Glomerular visceral epithelial cell (primary cell): ENCODE measurements around the gene CD163L1.
"Not testable (repeated sequence)": the region's sequence is repeated elsewhere in the genome, so short reads cannot be mapped to it uniquely, and the experiment has no call there.

Source experiments
- DNase-seq: peaks from one replicate; pipeline ENCODE4 v3.0.0-alpha.2; 2016; ENCODE audit errors: extremely low spot score

The CD163L1 gene

DNA sequence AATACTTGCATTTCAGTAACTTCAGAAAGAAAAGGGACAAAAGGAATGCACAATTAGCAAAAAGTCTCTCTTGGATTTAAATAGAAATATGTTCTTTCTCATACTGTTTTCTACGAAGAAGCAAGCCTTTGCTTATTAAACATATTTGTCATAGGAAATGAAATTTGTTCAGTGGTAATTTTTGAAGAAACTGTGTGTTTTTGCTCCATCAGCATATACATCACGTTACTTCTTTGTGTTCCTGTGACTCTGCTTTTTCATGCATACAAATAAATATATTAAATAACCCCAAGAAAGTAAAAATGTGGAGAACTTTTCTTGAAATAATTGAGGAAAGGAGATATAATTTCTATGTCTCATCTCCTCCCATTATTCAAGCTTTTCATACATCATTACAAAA, 39.7 kb downstream of the CD163L1 start:
- no peak for DNase-seq

DNA sequence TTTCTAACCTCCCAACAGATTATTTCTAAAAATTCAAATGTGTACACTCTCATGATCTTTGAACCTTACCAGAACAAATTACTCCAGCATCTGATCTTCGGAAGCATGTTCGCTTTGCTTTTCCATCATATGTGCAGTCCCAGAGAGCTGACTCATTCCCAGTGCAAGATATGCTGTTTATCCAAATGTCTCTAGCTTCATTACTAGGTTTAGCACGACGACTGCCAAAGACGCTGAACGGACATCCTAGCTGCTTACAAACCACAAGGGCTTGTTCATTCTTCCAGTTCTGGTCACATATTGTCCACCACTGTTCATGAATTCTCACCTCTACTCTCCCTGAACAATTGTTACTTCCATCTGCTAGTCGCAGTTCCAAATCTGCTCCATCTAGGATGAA, 40.5 kb downstream of the CD163L1 start:
- DNase-seq, result no peak

DNA sequence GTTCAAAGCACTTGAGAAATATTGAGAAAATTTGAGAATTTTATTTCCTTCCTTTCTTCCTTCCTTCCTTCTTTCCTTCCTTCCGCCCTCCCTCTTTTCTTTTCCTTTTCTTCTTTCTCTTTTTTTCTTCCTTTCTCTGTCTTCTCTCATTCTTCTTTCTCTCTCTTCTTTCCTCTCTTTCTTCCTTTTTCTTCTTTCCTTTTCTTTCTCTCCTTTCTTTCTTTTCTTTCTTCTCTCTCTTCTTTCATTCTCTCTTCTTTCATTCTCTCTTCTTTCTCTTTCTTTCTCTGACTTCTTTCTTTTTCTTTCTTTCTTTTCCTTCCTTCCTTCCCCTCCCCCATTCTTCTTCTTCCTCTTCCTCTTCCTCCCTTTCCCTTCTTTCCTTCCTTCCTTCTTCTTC, 44.9 kb downstream of the CD163L1 start:
- DNase-seq, result no peak

DNA sequence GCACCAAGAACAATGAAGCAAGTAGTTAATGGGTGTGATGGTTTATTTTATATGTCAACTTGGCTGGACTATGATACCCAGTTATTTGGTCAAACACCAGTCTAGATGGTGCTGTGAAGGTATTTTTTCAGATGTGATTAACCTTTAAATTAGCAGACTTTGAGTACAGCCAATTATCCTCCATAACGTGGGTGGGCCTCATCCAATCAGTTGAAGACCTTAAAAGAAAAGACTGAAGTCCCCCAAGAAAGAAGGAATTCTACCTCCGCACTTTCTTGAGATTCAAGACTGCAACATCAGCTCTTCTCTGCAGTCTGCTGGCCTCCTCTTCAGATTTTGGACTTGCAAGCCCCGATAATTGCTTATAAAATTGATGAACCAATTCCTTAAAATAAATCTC, 47.5 kb downstream of the CD163L1 start:
- DNase-seq, result no peak

DNA sequence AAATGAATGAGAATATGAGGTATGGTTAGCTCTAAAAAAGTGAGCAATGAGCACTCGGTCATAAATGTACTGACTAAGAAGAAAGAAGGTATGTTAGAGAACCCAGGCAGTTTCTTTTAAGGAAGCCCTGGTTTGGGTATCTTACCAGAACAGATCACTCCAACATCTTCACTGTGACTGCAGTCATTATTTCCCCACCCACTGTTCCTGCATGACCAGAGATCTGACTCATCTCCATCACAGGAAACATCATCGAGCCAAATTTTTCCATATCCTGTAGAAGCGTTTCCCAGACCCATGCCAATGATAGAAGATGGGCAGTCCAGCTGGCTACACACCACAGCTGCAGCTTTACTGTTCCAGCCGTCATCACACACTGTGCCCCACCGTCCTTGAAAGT, 48.0 kb downstream of the CD163L1 start:
- no peak for DNase-seq

DNA sequence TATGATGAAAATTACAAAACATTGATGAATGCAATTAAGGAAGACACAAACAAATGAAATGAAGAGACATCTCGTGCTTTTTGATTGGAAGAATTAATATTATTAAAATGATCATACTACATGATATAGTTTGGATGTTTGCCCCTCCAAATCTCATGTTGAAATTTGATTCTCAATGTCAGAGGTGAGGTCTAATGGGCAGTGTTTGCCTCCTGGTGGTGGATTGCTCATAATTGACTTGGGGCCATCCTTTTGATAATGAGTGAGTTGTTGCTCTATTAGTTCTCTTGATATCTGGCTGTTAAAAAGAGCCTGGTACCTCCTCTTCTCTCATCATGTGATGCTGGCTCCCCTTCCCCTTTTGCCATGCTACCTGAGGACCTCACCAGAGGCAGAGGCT, 56.7 kb downstream of the CD163L1 start:
- no peak for DNase-seq

DNA sequence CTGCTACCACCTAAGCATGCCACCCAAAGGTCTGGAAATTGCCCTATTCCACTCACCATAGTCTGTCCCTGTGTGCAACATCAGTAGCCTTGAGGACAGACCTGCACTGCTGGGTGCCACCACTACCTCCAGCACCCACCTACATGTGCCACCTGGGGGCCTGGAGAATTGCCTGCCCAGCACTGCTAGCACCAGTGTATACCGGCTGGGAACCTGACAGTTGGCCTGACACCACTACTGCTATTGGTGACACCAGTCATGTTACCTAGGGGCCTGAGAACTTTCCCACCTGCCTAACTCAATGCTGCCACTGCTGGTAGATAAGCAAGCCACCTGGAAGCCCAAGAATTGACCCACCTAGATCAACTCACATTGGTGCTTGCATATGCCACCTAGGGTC, 60.8 kb downstream of the CD163L1 start:
- no peak for DNase-seq

DNA sequence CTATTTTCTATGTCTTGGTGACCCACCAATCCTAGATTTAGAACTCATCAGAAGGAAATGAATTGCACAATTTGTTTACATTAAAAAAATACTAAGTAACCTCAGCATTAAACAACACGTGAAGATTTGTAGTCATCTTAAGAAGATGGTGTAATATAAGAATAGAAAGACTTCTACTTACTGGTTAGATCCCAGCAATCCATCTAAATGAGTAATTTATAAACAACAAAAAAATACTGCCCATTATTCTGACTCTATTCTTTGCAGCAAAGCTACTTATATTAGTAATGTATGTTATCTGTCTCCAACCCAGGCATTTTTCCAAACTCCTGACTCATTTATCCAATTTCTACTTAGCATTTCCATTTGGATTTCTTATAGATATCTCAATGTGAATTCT, 67.8 kb downstream of the CD163L1 start:
- no peak for DNase-seq

DNA sequence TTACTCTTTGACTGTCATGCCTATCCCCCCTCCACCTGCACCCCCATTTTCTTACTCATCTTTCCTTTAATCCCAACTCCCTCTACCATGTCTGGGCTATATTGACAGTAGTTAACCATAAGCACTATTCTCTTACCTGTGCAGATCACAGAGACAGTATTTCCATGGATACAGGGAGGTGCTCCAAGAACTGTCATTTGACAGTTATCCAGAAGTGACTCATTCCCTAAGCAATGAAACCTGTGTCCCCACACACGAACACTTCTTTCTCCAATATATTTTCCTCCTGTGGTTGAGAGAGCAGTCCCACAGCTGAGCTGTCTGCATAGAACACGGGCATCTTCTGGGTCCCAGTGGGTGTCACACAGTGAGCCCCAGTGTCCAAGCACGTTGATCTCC, 68.8 kb downstream of the CD163L1 start:
- no peak for DNase-seq

DNA sequence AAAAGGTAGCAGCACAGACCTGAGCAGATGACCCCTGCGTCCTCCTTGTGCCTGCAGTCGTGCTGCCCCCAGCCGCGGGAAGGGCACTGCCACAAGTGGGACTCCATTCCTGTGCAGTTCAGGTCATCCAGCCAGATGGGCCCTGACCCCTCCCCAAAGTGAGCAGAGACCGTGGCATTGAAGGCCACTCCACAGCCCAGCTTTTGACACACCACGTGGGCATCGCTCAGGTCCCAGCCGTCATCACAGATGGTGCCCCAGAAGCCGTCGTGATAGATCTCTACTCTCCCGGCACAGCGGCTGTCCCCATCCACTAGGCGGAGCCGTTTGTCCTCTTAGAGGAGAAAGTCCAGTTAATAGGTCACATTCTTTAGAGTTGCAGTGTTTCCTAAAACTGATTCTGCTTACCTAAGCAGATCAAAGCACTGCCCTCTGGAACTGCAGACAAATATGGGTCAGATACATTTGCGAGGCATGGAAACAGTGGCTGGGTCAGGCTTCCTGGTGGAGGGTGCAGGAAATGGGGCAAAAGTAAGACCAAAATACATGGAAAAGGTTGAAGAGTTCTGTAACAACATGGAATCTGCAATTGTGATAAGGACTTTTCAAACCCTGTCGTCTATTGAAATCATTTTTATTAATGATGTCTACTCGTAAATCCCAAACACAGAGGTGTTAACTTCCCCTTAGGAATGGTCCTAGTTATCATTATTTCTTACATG, 69.4 kb downstream of the CD163L1 start:
- peak; percentile 20 for DNase-seq

DNA sequence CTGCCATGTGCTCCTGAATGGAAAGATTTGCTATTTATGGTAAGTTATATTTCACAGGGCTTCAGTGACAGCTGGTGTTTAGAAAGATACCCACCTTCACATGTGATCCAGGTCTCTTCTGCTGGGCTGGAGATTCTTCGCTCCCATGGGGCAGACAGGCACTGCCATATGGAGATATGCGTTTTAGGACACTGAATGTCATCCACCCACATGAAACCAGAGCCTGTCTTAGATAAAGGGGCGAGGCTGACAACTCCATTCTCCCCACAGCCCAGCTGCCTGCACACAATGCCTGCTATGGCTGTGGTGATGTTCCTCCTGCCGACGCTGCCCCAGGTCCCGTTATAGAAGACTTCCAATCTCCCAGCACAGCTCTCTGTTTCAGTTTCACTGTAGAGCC, 70.7 kb downstream of the CD163L1 start:
- no peak for DNase-seq

DNA sequence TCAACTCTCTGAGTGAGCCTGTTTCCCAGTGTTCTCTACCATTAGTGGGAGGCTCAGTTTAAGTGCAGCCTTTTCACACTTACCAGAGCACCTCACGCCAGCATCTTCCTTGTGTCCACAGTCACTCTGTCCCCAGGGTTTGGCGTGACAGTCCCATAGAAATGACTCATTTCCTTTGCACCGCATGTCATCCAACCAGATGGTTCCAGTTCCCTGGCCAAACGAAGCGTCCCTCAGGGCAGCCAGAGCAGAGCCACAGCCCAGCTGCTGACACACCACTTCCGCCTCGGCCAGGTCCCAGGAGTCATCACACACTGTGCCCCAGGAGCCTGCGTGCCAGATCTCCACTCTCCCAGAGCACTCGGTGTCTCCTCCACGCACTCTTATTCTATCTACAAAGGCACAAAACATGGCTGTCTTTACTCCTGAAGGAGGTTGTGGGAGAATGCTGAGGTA, 74.7 kb downstream of the CD163L1 start:
- peak; percentile 35 for DNase-seq

DNA sequence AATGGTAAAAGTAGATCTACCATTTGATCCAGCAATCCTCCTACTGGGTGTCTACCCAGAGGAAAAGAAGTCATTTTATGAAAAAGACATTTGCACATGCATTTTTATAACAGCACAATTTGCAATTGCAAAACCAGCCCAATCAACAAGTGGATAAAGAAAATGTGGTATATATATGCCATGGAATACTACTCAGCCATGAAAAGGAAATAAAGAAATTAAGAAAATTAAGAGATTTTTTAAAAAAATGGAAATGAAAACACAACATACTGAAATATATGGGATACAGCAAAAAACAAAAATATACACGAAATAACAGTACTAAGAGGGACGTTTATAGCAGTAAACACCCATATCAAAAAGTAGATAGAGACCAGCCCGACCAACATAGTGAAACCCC, 81.2 kb downstream of the CD163L1 start:
- no peak for DNase-seq

DNA sequence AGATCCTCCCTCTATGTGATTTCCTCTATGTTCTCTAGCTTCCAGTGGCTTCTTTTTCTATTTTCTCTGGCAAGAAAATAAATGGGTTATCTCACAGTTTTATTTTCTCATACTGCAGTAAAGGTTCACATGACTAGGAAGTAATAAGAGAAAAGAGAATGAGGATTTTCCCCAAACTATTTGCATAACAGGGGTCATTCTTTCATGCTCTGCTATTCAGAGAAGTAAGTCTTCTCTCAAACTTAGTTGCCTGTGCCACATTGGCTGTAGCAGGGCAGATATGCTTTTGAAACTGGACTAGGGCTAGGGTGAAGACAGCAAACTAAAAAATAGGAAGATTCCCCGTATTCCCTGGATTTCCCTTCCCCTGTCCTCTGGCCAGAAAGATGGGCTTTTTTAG, 82.7 kb downstream of the CD163L1 start:
- DNase-seq, result no peak

DNA sequence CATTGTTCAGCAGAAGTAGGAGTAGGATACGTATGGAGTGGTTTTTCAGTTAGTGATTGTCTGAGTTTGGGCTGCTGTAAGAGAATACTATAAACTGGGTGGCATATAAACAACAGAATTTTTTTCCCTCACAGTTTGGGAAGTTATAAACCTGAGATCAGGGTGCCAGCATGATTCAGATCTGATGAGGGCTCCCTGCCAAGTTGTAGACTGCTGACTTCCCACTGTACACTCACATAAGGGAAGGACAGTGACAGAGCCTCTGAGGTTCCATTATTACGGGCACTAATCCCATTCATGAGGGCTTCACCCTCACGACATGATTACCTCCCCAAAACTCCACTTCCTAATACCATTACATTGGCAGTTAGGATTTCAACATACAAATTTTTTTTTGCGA, 89.4 kb downstream of the CD163L1 start:
- DNase-seq, result no peak

DNA sequence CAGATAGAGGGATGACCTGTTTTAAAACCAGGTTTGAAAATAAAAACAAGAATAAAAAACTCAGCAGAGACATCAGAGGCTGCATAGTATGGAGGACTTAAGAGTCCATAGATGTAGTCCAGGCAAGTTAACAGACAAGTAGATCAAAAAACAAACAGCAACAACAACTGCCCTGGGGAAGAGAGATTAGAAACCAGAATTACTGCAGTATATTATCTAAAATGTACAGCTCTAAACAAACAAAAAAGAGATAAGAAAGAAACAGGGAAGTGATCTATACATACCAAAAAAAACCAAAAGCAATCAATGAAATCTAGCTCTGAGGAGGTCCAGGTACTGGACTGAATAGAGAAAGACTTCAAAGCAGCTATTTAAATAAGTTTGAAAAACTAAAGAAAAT, 91.3 kb downstream of the CD163L1 start:
- DNase-seq, result no peak

DNA sequence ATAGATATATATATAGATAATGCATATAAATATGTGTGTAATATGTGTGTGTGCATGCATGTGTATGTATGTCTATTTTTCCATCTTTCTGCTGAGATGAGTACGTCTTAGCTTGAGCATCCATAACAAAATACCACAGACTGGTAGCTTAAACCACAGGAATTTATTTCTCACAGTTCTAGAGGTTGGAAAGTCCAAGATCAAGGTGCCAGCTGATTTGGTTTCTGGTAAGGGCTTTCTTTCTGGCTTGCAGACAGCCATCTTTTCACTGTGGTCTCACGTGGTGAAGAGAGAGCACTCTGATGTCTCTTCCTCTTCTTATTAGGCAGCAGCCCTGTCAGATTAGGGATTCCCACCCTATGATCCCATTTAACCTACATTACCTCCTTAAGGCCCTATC, 92.8 kb downstream of the CD163L1 start:
- DNase-seq, result peak; percentile 30

DNA sequence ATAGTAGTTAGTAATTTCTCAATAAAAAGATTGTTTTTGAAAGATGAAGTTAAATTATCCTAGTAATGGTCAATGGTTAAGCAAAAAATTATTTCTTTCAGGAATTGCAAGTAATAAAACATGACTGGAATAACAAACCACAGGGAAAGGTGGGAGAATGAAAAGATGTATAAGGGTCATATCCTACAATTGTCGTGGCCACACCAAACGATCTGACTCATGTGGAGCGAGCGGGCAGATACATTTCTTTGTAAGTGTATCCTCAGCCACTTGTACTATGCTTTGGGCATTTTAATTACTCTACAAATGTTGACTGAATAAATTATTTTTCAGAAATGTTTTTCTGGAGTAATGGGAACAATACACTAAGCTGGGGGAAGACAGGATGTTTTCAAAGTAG, 94.5 kb downstream of the CD163L1 start:
- DNase-seq, result no peak

DNA sequence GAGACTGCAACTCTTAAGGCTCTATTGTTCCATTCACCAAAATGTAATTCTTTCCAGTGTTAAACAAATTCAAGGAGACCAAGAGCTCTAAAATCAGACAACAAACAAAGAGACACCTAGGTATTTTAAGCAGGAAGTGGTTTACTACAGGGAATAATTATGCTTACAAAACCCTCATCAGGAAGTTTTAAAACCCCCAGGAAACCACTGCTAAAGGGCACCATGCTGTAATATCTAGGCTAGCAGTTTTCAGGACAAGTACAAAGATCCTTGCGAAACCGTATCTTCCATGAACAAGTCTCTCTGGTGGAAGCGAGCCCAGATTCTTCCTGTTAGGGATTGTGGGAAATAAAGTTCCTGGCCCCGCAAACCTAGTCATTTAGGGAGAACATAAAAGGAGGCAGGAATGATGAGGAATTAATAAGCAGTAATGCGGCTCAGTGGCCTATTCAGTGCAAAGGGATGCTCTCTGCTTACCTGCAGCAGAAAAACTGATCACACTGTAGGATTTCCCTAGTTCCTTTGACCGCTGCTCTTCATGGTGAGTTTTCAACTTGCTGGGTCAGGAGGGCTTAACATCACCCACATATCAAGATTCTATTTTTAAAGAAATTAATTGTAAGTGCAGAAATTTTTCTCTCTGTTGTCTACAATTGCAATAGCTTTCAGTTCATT, 97.3 kb downstream of the CD163L1 start:
- no peak for DNase-seq

DNA sequence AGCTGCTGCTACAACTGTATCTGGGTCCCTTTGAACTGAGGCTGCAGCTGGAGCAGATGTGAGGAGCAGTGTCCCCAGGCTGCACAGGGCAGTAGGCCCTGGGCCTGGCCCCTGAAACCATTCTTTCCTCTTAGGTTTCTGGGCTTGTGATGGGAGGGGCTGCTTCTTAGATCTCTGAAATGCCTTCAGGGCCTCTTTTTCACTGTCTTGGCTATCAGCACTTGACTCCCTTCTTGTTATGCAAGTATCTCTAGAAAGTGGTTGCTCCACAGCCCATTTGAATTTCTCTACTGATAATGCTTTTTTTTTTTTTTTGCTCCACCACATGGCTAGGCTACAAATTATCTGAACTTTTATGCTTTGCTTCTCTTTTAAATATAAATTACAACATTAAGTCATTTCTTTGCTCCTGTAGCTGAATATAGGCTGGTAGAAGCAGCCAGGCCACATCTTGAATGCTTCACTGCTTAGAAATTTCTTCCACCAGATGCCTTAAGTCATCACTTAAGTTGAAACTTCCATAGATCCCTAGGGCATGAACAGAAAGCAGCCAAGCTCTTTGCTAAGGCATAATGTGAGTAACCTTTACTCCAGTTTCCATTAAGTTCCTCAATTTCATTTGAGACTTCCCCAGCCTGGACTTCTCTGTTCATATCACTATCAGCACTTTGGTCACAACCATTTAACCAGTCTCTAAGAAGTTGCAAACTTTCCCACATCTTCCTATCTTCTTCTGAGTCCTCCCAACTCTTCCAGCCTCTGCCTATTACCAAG, 98.9 kb downstream of the CD163L1 start:
- DNase-seq, result no peak

DNA sequence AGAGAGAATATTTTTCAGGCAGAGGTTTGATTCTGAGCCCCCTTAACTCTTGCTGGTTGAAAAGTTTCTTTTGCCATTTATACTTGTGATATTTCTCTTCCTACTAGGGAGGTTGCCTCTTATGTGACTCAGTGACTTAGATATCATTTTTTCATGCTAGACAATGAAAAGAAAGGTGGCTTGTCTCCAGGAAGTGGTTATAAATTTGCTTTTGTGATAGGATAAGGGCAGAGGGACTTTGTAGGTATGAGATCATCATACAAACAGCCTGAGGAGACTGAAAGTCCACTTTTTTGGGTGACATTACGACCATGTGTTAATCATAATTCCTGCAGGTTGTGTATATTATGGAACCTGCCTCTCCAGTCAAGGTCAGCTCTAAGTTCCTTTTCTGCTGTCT, 104.3 kb downstream of the CD163L1 start:
- no peak for DNase-seq

DNA sequence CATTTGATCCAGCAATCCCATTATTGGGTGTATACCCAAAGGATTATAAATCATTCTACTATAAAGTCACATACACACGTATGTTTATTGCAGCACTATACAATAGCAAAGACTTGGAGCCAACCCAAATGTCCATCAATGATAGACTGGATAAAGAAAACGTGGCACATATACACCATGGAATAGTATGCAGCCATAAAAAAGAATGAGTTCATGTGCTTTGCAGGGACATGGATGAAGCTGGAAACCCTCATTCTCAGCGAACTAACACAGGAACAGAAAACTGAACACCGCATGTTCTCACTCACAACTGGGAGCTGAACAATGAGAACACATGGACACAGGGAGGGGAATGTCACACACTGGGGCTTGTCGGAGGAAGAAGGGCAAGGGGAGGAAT, 106.2 kb downstream of the CD163L1 start:
- DNase-seq, result not testable (repeated sequence)

DNA sequence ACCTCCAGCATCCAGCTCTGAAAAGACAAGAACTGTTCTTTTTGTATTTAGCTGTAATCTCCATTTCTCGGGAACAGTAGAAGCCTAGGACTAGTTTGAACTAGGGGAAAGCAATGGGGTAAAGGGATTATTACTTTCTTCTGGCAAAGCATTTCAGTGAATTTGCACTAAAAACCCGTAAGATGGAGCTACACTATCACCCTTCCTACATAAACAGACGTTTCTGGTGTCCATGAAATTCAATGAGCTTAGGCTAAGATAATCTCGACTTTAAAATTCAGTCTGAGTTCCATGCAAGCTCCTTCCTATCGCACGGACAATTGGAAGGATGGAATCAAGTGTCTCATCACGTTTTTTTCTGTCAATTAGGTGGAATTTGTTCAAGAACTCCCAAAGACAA, 116.0 kb downstream of the CD163L1 start:
- no peak for DNase-seq
